Measurements from ENCODE around the gene INPP5A.
"Not testable (repeated sequence)": the region's sequence is repeated elsewhere in the genome, so short reads cannot be mapped to it uniquely, and the experiment has no call there.

The INPP5A gene

DNA sequence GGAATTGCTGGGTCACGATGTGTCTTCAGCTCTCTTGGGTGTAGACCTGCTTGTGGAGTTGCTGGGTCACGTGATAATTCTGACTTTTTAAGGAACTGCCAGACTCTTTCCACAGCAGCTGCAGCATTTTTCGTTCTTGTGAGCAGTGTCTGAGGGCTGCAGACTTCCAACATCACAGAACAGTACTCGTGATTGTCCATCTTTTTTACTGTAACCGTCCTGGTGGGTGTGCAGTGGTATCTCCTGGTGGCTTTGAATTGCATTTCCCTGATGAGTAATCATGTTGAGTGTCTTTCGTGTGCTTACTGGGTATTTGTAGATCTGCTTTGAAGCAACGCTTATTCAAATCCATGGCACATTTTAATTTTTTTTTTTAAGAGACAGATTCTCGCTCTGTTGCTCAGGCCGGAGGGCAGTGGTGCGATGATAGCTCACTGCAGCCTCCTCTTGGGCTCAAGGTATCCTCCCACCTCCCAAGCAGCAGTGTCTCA lies 22.7 kb downstream of the INPP5A start:
- DNase-seq = no peak

DNA sequence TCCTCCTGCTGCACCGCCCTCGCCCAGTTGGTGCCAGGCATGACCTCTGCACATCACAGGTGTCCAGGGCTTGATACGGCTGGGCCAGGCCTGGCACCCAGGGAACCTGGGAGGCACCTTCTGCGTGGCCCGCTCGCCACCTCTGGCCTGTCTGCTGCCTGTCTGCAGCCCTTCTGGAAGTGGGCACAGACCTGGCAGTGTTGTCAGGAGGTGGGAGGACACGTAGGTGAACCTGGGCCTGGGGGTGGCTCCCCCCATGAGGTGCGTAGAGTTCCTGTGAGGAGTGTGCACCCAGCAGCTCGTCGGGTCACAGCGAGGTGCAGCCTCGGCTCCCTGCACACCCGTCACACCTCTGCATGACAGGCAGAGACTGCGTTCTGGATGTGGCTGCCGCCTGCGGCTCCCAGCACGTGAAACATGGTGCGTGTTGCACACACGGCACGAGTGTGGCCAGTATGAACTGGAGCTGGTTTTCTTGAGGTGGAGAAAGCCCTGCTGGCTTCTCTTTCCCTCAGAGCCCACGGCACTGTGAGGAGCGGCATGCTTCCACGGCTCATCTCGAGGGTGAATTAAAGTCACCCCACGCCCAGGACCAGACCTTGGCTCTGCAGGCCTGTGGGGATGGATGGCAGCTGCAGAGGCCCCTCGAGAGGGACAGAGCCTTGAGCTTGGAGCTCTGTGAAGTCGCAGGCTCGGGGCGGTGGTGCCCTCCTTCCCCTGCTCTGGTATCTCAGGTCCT lies 24.8 kb downstream of the INPP5A start:
- peak in 5 of 56 donors; percentile 30 to 53 (median 45) for DNase-seq

DNA sequence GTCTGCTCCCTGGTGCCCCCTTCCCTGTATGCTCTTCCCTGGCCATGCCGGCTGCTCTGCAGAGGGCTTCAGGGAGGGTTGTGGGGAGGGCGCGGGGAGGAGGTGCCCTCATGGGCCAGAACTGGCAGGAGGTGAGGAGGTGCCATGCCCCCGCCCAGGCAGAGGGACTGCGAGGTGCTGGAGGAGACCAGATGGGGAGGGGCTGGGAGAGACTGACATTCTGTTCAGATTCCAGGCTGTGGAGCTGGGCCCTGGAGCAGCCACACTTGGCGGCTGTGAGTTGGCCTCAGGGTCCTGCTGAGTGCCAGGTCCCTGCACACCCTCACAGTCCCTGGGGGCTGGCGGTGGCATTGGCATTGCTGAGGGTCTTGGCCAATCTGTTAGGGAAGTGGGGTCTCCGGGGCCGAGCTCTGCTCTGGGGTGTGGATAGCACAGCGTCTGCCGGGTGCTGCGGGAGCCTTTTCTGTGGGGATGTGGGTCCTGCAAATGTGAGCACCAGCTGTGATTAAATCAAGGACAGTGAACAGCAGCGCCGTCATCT lies 25.4 kb downstream of the INPP5A start:
- no peak for DNase-seq

DNA sequence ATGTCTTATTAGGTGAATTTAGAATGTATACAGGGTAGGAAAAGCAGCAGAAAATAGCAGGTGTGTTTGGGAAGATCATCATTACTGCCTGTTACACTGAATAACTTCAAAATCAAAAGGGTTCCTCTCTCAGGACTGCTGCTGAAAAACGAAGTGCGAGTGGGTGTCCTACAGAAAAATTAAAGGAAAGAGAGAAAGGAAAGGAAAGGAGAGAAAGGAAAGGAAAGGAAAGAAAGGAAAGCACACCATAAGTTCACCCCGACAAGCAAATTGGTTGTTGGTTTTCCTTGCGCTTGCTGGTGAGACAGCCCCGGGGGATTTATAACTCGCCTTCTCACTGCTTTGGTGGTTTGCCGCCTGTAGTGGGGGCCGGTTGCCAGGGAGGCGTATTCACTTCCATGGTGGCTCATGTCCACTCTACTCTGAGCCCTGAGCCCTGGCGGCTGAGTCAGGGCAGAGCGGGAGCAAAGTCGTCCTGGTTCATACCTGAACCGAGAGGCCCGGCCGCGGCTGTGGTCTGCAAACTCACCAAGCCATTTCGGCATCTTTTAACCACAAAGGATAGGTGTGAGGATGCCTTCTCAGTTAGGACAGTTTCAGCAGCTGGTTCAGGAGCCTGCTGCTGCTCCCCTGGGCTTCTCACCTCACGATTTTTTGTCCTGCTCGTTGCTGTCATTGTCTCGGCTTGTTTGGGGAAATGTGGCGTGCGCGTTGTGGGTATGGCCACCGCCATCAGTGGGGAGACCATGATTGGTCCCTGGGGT lies 26.1 kb downstream of the INPP5A start:
- DNase-seq = no peak

GRCh38 chr10:132564249-132564605 lies 26.6 kb downstream of the INPP5A start:
- no peak for DNase-seq

DNA sequence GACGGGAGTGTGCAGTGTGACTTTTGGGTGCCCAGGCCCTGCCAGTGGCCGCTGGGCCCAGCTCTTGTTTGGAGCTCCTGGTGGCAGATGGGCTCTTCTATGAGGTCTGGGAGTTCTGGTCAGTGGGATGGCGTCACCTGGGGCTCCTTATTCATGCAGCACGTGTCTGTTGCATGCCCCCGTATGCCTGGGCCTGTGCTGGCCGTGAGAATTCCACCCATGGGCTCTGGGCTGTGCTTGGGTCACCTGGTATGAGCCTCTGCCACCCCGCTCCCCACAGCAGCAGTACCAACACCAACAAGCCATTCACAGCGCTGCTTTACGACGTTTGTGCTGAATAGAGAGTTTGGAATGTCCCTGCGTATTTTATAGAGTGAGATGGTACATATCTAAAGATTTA lies 27.1 kb downstream of the INPP5A start:
- no peak for DNase-seq

GRCh38 chr10:132565516-132566209 lies 28.1 kb downstream of the INPP5A start:
- no peak for DNase-seq

- DNase-seq = no peak
These were observed 29.3 kb downstream of the INPP5A start for GRCh38 chr10:132566892-132567291.

GRCh38 chr10:132570265-132570664 lies 32.7 kb downstream of the INPP5A start:
- DNase-seq = no peak

DNA sequence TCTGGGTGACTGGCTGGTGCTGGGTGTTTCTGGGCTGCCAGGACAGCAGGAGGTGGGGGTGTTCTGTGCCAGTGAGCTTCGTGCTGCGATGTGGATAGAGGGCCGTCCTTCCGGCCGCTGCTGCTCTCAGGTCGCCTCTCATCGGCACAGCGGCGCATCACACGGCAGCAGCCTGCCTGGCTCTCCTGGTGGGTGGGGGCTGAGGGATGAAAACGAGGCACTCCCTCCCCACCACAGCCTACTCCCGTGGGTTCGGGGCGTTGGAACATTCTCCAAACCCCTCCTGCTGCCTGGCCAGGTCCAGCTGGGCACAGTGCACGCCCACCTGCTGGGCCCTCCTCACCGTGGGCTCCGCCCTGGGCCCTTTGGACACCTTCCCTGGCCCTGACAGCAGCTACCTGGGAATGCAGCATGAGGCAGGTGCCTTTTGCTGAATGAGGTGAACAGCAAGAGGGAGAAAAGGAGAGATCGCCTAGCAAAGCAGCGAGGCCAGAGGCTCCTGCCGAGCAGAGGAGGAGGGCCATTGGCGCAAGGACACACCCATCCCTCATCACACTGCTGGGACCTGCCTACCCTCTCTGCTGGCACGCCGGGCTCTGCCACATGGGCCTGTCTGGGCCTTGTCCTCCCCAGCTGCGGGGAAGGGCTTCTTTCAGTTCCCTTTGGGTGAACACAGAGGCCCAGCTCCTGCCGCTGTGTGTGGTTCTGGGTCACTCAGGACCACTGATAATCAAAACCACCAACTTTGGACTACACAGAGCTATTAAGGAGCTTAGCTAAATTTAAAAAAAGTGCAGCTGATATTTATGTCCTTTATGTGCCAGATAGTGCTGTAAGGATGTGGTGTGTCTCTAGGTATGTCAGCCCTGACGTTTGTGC lies 33.4 kb downstream of the INPP5A start:
- peak in 1 of 56 donors; percentile 24 for DNase-seq

- DNase-seq = no peak
These were observed 34.3 kb downstream of the INPP5A start for GRCh38 chr10:132571650-132572544.

- no peak for DNase-seq
These were observed 35.0 kb downstream of the INPP5A start for GRCh38 chr10:132572545-132572937.

DNA sequence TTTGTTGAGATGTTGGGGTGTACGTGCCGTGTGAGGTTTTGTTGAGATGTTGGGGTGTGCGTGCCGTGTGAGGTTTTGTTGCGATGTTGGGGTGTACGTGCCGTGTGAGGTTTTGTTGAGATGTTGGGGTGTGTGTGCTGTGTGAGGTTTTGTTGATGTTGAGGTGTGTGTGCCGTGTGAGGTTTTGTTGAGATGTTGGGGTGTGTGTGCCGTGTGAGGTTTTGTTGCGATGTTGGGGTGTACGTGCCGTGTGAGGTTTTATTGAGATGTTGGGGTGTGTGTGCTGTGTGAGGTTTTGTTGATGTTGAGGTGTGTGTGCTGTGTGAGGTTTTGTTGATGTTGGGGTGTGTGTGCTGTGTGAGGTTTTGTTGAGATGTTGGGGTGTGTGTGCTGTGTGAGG lies 35.4 kb downstream of the INPP5A start:
- not testable (repeated sequence) for DNase-seq

GRCh38 chr10:132574288-132574687 lies 36.7 kb downstream of the INPP5A start:
- DNase-seq = no peak

DNA sequence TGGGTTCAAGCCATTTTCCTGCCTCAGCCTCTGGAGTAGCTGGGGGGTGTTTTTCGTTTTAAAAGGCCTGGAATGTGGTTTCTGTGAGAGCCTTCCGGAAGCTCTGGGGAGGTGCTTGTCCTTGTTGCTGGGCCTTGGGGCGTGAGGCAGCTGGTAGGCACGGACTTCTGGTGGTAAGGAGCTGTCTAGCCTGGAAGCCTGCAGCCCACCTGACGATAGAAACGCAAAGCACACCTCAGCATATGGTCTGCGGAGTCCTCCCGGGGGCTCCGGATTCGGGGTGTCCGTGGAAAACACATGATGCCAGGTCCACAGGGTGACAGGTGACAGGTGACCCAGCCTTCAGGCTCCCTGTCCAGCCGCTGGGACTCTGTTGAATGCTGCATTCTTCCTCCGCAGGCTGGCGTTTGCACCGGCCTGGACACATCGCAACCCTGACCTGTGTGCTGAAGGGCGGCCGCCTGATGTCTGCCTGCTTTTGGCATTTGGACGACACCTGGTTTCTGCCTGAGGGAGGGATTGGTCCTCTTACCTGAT lies 37.3 kb downstream of the INPP5A start:
- DNase-seq = no peak

GRCh38 chr10:132575320-132576201 lies 38.0 kb downstream of the INPP5A start:
- peak in 2 of 56 donors; percentile 11 to 27 for DNase-seq

- DNase-seq = no peak
These were observed 39.2 kb downstream of the INPP5A start for GRCh38 chr10:132576671-132577349.

Data from nucleus accumbens (tissue), 56 donors.